ENCODE results near the gene FCHO2. TPM values are rescaled to one million over a fixed set of nuclear protein-coding genes. Genes with fewer than 3 reads are reported as not detected.

The FCHO2 gene
- total RNA-seq, 2 donors from 2014 or later = 3.7 to 4.5 TPM

DNA sequence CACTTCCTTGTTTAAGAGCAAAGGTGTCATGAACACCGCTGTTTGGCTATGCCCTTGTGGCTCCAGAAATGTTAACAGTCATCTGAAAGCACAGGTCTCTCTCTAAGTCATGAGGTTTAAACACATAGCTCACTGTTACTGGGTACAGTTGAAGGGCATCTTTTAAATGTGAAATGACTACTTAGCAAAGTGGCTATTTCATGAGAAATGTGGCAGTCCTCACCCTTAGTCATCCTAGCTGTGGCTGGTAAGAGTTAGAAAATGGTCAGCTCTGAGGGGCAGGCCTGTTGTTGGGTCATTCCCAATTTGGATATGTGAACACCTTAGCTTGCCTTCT, 140.4 kb downstream of the FCHO2 start:
- Mint-ChIP-seq H3K4me3 (no peak overlapping the region), H3K27ac (no peak overlapping the region), H3K27me3 (peaks cover 13% of the 10 kb centered on the region), H3K36me3 (ENCODE audit: low read depth) (no peaks in the 10 kb centered on the region), H3K9me3 (no peaks in the 10 kb centered on the region), H3K4me1 (no peaks in the 10 kb centered on the region)
- ATAC-seq (replicated peaks) = peak; percentile 41

DNA sequence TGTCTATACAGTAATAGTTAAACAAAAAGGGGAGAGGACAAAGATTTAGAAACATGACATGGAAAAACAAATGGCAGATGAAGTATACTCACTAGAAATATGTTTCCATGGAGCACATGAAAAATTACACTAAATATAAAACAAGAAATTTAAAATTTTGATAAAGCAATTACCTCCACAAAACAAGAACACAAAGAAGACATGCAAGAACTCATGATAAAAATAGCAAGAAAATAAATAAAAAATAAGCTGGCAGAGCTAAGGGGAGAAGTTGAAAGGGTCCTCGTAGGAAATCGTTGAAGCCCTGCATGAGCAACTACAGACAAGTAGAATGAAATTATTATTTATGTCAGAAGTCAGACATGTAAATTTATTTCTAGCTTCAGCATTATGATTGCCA, 141.9 kb downstream of the FCHO2 start:
- no peaks in the 10 kb centered on the region for H3K4me1 Mint-ChIP-seq
- no peak overlapping the region for H3K4me3 Mint-ChIP-seq
- peaks cover 13% of the 10 kb centered on the region for H3K27me3 Mint-ChIP-seq
- H3K27ac Mint-ChIP-seq = no peak overlapping the region
- no peak for ATAC-seq (replicated peaks)
- no peaks in the 10 kb centered on the region for H3K9me3 Mint-ChIP-seq
- no peaks in the 10 kb centered on the region for H3K36me3 Mint-ChIP-seq (ENCODE audit: low read depth)

DNA sequence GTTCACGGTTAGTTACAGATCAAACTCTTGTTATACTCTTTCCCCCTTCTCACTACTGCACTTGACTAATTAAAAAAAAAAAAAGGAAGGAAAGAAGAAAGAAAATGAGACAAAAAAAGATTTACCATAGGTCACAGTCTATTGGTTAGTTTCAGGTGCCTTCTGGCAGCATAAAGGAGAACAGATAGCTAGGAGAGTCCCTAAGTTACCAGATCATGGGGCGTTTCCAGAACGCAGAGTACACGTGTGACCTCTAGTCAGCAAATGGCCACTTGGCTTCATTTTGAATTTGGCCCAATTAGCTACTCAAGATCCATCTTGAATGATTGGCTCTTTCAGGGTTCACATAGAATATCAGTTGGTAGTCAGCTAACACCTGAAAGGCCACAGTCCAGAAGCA, 144.3 kb downstream of the FCHO2 start:
- Mint-ChIP-seq H3K36me3 (ENCODE audit: low read depth) (no peaks in the 10 kb centered on the region), H3K9me3 (no peaks in the 10 kb centered on the region), H3K27me3 (peaks cover 23% of the 10 kb centered on the region), H3K4me3 (no peak overlapping the region), H3K27ac (no peak overlapping the region), H3K4me1 (no peaks in the 10 kb centered on the region)
- ATAC-seq (replicated peaks) = no peak

DNA sequence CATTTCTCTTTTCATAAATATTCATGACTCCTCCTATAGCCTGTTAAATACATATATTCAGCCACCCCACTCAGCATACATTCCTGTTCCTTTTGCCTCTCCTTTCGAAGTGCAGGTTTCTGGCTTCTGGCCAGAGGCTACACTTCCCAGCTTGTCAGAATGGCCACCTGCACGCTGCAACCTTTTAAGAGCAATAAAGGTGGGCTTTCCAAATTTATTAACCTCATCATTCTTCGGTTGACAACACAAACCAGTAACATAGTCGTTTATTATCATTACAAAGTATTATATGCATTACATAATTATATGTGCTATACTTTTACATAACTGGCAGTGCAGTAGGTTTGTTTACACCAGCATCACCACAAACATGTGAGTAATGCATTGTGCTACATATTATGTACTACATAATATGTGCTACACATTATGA, 148.0 kb downstream of the FCHO2 start:
- no peak for ATAC-seq (replicated peaks)
- no peaks in the 10 kb centered on the region for H3K4me1 Mint-ChIP-seq
- no peaks in the 10 kb centered on the region for H3K9me3 Mint-ChIP-seq
- no peak overlapping the region for H3K4me3 Mint-ChIP-seq
- peaks cover 22% of the 10 kb centered on the region for H3K27me3 Mint-ChIP-seq
- no peaks in the 10 kb centered on the region for H3K36me3 Mint-ChIP-seq (ENCODE audit: low read depth)
- no peak overlapping the region for H3K27ac Mint-ChIP-seq

DNA sequence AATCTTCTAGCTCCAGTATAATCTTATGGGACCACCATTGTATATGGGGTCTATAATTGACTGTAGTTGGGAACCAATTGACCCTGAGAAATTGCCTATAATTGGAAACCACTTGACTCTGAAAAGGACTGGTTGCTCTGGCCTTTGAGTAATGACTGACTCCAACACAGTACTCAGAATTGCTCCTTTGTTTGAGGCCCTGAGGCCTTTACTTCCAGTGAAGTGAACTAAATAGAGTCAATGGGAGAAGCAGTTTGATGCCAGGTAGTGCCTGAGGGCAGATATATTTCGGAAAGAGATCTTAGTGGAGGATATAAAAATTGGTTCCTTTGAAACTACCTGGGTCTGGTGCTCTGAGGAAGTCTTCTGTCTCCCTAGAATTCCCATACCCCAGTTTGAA, 148.5 kb downstream of the FCHO2 start:
- Mint-ChIP-seq H3K4me1 (no peaks in the 10 kb centered on the region), H3K36me3 (ENCODE audit: low read depth) (no peaks in the 10 kb centered on the region), H3K27ac (no peak overlapping the region), H3K9me3 (no peaks in the 10 kb centered on the region), H3K4me3 (no peak overlapping the region), H3K27me3 (peaks cover 24% of the 10 kb centered on the region)
- no peak for ATAC-seq (replicated peaks)

DNA sequence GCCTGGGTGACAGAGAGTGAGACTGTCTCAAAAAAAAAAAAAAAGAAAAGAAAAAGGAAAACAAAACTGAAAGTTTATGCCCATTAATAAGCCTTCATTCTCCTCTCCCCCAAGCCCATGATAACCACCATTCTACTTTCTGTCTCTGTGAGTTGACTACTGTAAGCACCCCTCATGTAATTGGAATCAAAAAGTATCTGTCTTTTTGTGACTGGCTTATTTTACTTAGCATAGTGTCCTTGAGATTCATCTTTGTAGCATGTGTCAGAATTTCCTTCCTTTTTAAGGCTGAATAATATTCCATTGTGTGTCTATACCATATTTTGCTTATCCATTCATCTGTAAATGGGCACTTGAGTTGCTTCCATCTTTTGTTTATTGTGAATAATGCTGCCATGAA, 150.5 kb downstream of the FCHO2 start:
- Mint-ChIP-seq H3K27ac (no peak overlapping the region), H3K36me3 (ENCODE audit: low read depth) (no peaks in the 10 kb centered on the region), H3K27me3 (peaks cover 26% of the 10 kb centered on the region), H3K4me3 (no peak overlapping the region), H3K9me3 (no peaks in the 10 kb centered on the region), H3K4me1 (no peaks in the 10 kb centered on the region)
- no peak for ATAC-seq (replicated peaks)

DNA sequence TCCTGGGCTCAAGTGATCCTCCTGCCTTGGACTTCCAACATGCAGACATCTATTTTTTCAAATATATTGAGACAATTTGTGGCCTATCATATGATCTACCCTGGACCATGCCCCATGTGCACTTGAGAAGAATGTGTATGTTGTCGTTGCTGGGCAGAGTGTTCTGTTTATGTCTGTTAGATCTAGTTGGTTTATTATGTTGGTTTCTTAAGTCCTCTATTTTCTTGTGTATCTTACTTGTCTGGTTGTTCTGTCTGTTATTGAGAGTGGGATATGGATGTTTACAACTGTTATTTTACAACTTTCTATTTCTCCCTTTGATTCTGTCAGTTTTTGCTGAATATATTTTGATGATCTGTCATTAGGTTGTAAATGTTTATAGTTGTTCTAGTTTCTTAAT, 154.3 kb downstream of the FCHO2 start:
- Mint-ChIP-seq H3K4me3 (no peak overlapping the region), H3K9me3 (no peaks in the 10 kb centered on the region), H3K27me3 (peaks cover 36% of the 10 kb centered on the region), H3K4me1 (no peaks in the 10 kb centered on the region), H3K36me3 (ENCODE audit: low read depth) (no peaks in the 10 kb centered on the region), H3K27ac (no peak overlapping the region)
- ATAC-seq (replicated peaks) = no peak

DNA sequence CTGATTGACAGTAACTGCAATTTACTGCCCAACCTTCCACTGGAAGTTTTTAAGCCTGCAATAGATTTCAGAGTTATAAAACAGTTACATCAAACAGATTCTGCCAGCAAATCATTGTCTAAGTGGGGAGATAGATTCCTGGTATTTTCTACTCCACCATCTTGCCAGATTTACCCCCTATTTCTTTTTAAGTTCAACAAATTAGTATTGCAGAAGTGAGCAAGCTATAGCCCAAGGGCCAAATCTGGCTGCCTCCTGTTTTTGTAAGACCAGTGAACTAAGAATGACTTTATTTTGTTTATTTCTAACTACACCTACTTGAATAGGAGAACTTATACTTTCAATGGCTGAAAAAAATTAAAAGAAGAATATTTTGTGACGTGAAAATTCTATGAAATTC, 155.7 kb downstream of the FCHO2 start:
- ATAC-seq (replicated peaks) = no peak
- Mint-ChIP-seq H3K9me3 (no peaks in the 10 kb centered on the region), H3K27ac (no peak overlapping the region), H3K27me3 (peaks cover 38% of the 10 kb centered on the region), H3K4me1 (no peaks in the 10 kb centered on the region), H3K36me3 (ENCODE audit: low read depth) (no peaks in the 10 kb centered on the region), H3K4me3 (no peak overlapping the region)

DNA sequence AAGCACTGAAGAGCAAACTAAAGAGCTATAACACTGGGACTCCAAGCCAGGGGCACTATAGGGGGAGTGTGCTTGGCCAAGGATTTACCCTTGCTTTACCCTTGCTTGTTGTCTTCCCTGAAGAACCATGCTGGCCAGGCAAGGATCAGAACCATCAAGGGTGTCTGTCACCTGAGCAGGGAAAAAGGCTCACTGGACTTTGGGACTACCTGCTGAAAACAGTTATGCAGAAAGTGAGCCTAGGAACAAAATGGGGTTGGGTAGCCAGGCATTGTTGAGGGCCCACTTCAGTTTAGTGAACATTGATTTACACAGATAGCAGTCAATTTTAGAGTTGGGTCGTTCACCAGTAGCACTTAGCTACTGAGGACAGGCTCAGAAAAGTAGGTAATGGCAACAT, 156.5 kb downstream of the FCHO2 start:
- H3K4me3 Mint-ChIP-seq = no peak overlapping the region
- H3K9me3 Mint-ChIP-seq = no peaks in the 10 kb centered on the region
- H3K36me3 Mint-ChIP-seq (ENCODE audit: low read depth) = no peaks in the 10 kb centered on the region
- H3K27me3 Mint-ChIP-seq = peaks cover 46% of the 10 kb centered on the region
- H3K4me1 Mint-ChIP-seq = no peaks in the 10 kb centered on the region
- H3K27ac Mint-ChIP-seq = no peak overlapping the region
- ATAC-seq (replicated peaks) = no peak

DNA sequence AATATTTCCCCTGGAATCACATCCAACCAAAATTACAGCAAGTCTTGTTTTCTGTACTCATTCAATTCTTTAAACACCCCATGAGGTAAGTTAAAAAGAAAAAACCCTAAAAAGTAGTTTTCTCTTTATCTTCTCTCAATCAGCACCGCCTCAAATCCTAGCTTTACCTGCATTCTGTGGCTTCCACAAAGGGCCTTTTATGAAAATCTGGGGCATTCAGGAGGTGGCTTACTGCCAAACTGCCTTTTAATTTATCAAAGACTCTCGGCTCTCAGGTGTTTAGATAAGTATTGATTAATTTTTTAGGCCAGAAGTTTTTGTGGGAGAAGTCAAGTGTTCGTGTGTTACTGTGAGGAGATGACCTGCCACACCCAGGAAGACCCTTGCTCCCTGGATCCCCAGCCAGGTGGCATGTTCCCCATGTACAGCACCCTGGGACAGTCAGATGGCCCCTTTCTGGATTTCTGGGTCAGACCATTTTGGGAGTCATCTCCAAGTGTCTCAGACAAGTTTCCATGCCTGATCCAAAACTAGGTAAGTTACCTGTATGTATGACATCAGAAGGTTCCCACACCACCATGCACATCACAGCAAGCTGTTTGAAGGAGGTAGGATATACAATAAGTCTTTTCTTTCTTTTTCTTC, 158.3 kb downstream of the FCHO2 start:
- Mint-ChIP-seq H3K9me3 (no peaks in the 10 kb centered on the region), H3K4me1 (no peaks in the 10 kb centered on the region), H3K27me3 (peaks cover 44% of the 10 kb centered on the region), H3K36me3 (ENCODE audit: low read depth) (no peaks in the 10 kb centered on the region), H3K27ac (no peak overlapping the region), H3K4me3 (no peak overlapping the region)
- no peak for ATAC-seq (replicated peaks)

DNA sequence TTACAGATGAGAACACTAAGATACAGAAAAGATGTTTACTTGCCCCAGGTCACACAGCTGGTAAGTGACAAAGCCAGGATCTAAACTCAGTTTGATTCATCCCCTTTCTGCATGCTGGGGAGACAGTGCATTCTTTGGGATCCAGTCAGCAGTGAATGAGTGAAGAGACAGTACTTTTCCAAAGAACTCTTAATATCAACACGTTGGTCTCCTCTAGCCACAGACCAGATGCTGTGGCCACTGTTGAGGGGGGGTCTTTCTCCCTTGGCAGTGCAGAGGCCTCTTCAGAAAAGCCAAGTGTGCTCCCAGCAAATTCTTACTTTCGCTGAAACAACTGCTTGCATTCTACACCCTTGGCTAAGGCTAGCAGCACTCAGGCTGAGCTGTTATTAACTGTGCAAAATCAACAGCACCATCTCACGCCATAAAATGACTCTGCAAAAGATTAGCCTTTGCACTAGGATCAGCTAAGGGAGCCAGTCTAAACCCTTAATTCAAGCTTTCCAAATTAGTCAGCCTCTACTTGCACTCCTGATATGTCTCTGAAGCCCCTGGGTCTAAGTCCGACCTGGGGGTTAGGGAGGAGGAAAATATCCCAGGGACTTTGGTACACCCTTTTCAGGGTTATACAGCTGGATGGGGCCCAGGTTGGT, 159.7 kb downstream of the FCHO2 start:
- Mint-ChIP-seq H3K4me3 (no peak overlapping the region), H3K4me1 (peaks cover 5% of the 10 kb centered on the region), H3K27ac (no peak overlapping the region), H3K27me3 (peaks cover 46% of the 10 kb centered on the region), H3K36me3 (ENCODE audit: low read depth) (no peaks in the 10 kb centered on the region), H3K9me3 (no peaks in the 10 kb centered on the region)
- no peak for ATAC-seq (replicated peaks)

DNA sequence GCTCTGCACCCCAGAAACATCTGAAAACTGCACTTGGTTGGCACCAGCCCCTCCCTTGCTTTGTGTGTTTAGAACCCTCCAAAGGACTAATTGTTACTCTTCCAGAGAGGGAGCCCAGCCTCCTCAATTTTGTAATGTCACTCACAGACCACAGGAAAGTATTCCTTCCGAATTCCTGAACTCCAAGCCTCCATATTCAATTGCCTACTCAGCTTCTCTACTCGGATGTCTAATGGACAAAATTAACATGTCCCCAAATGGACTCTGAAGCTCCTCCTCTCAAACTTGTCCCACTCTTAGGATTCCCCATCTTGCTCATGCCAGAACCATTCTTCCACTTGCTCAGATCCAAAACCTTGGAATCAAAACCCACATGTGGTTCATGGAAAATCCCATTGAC, 160.7 kb downstream of the FCHO2 start:
- Mint-ChIP-seq H3K9me3 (no peaks in the 10 kb centered on the region), H3K4me1 (peaks cover 5% of the 10 kb centered on the region), H3K4me3 (no peak overlapping the region), H3K27me3 (peaks cover 53% of the 10 kb centered on the region), H3K27ac (no peak overlapping the region), H3K36me3 (ENCODE audit: low read depth) (no peaks in the 10 kb centered on the region)
- ATAC-seq (replicated peaks) = no peak

DNA sequence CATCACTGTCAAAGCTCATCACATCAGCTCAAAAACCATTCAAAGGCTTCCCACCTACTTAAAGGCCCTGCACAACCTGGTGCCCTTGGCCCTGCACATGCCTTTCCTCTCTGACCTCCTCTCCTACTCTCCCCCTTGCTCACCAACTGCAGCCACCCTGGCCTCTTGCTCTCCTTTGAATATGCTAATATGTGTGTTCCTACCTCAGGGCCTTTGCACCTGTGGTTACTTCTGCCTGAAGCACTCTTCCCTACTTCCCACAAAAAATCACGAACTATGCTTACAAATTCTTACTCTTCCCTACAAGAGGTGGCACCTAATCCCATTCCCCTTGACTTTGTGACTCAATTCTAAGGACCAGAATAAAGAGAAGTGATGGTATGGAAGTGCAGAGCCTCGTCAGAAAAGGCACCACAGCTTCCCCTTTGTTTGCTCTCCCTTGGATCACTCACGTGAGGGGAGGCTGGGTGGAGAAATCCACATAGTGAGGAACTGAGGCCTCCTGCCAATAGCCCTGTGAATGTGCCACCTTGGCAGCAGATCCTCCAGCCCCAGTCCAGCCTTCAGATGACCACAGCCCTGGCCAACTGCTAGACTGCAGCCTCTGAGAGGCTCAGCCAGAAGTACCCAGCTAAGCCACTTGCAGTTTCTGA, 161.4 kb downstream of the FCHO2 start:
- peaks cover 5% of the 10 kb centered on the region for H3K4me1 Mint-ChIP-seq
- no peak for ATAC-seq (replicated peaks)
- no peaks in the 10 kb centered on the region for H3K9me3 Mint-ChIP-seq
- H3K36me3 Mint-ChIP-seq (ENCODE audit: low read depth) = no peaks in the 10 kb centered on the region
- H3K27ac Mint-ChIP-seq = no peak overlapping the region
- peaks cover 57% of the 10 kb centered on the region for H3K27me3 Mint-ChIP-seq
- no peak overlapping the region for H3K4me3 Mint-ChIP-seq

DNA sequence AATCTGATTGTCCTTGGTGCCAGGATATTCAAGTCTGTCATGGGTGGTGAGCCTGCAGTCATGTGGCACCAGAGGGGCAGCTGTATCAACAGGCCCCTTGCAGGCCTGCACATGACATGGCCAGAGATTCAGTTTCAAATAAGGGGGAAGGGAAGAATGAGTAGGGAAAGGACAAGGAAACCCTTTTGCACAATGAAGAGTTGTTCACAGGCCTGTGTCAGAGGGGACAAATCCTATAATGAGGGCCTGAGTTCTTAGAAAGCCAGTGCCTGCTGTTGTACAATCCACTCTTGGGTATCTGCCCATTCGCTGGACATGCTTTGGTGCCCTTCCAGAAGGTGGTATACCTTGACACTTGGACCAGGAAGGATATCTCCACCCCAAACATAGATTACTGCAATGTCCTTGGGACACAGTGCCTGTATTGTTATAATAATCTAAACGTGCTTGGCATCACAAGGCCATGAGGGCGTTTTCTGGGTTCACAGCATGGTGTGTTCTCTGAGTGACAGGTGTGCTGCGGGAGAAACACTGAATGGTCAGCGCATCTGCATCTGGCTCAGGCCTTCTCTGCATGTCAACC, 162.6 kb downstream of the FCHO2 start:
- no peak overlapping the region for H3K27ac Mint-ChIP-seq
- H3K27me3 Mint-ChIP-seq = peaks cover 48% of the 10 kb centered on the region
- H3K36me3 Mint-ChIP-seq (ENCODE audit: low read depth) = no peaks in the 10 kb centered on the region
- H3K9me3 Mint-ChIP-seq = no peaks in the 10 kb centered on the region
- peaks cover 5% of the 10 kb centered on the region for H3K4me1 Mint-ChIP-seq
- ATAC-seq (replicated peaks) = no peak
- no peak overlapping the region for H3K4me3 Mint-ChIP-seq

Measured in activated T-helper 17 cell treated with anti-CD3 and anti-CD28 coated beads, Interleukin-2, amount 50 U/mL, for 72 hours (primary cell).